T-helper 1 cell treated with Interleukin-12 subunit alpha and Interleukin-12 subunit beta and Interleukin-4 antibody, amounts not matched to agents 30 μg/mL and 1 μg/mL, for 36 hours (primary cell): Measurements from ENCODE around the gene ZNF692.

Experiments
- H3K27ac Mint-ChIP-seq: one replicate; pipeline ENCODE4 v1.8.0; 2021; ENCODE audit warnings: mild to moderate bottlenecking, mixed read lengths
- H3K27me3 Mint-ChIP-seq: one replicate; pipeline ENCODE4 v1.8.0; 2021; ENCODE audit warnings: low read depth, mixed read lengths
- H3K36me3 Mint-ChIP-seq: one replicate; pipeline ENCODE4 v1.8.0; 2021; ENCODE audit warnings: low read depth, mixed read lengths
- H3K4me1 Mint-ChIP-seq: one replicate; pipeline ENCODE4 v1.8.0; 2021; ENCODE audit warnings: low read depth, mixed read lengths
- H3K4me3 Mint-ChIP-seq: one replicate; pipeline ENCODE4 v1.8.0; 2021; ENCODE audit warnings: mild to moderate bottlenecking, moderate library complexity, mixed read lengths
- H3K9me3 Mint-ChIP-seq: one replicate; pipeline ENCODE4 v1.8.0; 2021; ENCODE audit warnings: mixed read lengths

ZNF692 gene

DNA sequence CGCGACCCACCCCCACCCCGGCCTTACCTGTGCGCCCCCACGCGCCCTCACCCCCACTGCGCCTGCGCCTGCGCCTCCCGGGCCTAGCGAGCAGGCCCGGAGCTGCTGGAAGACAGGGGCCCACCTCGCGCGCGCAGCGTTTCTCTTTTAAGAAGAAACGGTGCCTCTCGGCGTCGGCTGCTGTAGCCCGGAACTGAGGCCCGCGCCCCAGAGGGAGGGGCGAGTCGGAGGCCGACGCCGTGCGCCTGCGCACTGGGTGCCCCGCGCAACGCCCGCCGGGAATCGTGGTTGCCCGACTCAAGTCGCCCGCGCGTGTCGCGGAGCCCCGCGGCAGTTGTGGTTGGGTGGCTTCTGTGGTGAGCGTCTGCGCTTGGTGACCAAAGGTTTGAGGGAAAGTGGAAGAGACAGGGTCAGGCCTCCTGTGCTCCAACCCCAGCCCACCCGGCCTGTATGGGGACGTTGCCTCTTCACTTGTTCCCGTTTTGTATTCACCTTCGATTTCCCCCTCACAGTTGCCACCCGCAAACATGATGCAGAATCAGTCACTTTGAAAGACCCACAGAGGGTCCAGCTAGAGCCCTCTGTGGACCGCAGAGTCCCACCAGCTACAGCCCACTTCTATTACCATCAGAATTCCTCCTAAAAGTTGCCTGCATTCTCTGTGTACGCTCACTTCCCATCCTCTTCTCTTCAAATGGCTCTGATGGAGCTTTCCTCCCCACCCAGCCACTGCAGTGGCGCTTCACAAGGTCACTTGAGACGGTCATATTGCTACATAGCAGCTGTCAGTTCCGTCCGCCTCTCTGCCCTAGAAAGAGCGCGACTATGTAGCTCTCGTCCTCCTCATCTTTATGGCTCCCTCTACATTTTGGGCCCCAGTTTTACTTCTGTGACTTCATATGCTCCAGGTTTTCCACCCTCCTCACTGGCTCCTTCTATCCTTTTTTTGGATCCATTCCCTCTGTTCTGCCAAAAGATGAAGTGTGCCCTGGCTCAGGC is at the start of gene ZNF692:
Gene ZNF692, minus strand, starts transcription at position 195 of the 999 bp plus-strand sequence. CDS start 776 bp downstream, outside the sequence.
- Mint-ChIP-seq H3K27ac (peak within 1 kb of the TSS; percentile 94), H3K36me3 (peaks cover 11% of the 10 kb centered on the region), H3K9me3 (no peaks in the 10 kb centered on the region), H3K4me1 (peaks cover 36% of the 10 kb centered on the region), H3K27me3 (peaks cover 6% of the 10 kb centered on the region), H3K4me3 (peak within 1 kb of the TSS; percentile 90)

- H3K27ac Mint-ChIP-seq: peak overlapping the region; percentile 93
- H3K4me1 Mint-ChIP-seq: peaks cover 27% of the 10 kb centered on the region
- peaks cover 11% of the 10 kb centered on the region for H3K27me3 Mint-ChIP-seq
- peak overlapping the region; percentile 89 for H3K4me3 Mint-ChIP-seq
- no peaks in the 10 kb centered on the region for H3K9me3 Mint-ChIP-seq
- no peaks in the 10 kb centered on the region for H3K36me3 Mint-ChIP-seq
Measured at GRCh38 chr1:248906753-248907661, 48.1 kb upstream of the ZNF692 start.

GRCh38 chr1:248906009-248906752 is 47.3 kb upstream of the ZNF692 start, which contains the start of gene PGBD2:
Gene PGBD2, plus strand, starts transcription at chr1:248906235. Its CDS starts 7,628 bp downstream, at chr1:248913863.
- H3K4me3 Mint-ChIP-seq: peak within 1 kb of the TSS; percentile 94
- H3K27me3 Mint-ChIP-seq: peaks cover 16% of the 10 kb centered on the region
- H3K4me1 Mint-ChIP-seq: peaks cover 30% of the 10 kb centered on the region
- H3K27ac Mint-ChIP-seq: peak within 1 kb of the TSS; percentile 98
- H3K36me3 Mint-ChIP-seq: no peaks in the 10 kb centered on the region
- H3K9me3 Mint-ChIP-seq: no peaks in the 10 kb centered on the region

DNA sequence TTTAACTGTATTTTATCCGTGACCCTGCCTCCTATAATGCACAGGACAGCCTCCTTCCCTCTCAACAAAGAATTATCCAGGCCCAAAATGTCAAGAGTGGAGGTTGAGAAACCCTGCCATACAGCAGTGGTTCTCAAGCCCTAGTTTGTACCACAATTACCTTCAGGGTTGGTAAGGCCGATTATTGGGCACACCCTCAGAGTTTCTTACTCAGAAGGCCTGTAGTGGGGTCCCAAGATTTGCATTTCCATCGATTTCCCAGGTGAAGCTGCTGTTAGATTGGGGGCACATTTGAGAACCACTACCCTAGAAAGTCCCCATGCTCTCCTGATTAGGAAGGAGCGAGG is 46.8 kb upstream of the ZNF692 start:
- Mint-ChIP-seq H3K4me3 (peak overlapping the region; percentile 94), H3K27ac (peak overlapping the region; percentile 53), H3K27me3 (peaks cover 20% of the 10 kb centered on the region), H3K4me1 (peaks cover 30% of the 10 kb centered on the region), H3K36me3 (no peaks in the 10 kb centered on the region), H3K9me3 (no peaks in the 10 kb centered on the region)

DNA sequence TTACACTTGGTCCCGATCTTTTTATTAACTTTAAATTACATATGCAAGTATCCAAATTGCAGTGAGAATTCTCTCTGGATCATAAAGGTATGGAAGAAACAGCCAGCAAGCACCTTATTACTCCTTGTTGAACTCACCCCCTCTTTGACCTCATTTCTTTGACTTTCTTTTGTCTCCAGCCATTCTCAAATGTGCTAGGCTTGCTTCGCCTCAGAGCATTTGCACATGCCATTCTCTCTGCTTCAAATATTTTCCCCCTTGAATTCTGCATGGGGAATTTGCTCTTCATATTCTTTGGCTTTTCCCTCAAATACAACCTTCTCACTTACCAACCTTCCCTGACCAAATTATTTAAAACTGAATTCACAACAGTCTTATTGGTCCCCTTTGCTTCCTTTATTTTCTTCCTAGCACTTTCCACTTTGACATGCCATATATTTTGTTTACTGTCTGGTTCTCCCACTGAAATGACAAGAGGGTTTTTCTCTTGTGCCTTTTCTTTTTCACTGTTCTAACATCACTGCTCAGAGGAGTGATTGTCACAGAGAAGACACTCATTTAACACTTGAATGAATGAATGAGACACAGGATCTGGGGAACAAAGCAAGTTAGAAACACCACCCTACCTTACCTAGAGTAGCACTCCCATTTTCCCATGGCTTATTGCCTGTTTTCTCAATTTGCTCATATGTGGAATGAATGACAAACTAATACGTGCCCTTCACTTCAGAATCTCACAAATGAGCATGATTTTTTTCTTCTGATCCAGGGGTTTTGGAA is 45.7 kb upstream of the ZNF692 start:
- no peak overlapping the region for H3K4me3 Mint-ChIP-seq
- H3K36me3 Mint-ChIP-seq: no peaks in the 10 kb centered on the region
- peaks cover 30% of the 10 kb centered on the region for H3K4me1 Mint-ChIP-seq
- no peak overlapping the region for H3K27ac Mint-ChIP-seq
- peaks cover 30% of the 10 kb centered on the region for H3K27me3 Mint-ChIP-seq
- no peaks in the 10 kb centered on the region for H3K9me3 Mint-ChIP-seq

- H3K27me3 Mint-ChIP-seq: peaks cover 47% of the 10 kb centered on the region
- H3K4me3 Mint-ChIP-seq: no peak overlapping the region
- no peaks in the 10 kb centered on the region for H3K9me3 Mint-ChIP-seq
- peaks cover 10% of the 10 kb centered on the region for H3K4me1 Mint-ChIP-seq
- H3K36me3 Mint-ChIP-seq: no peaks in the 10 kb centered on the region
- H3K27ac Mint-ChIP-seq: no peak overlapping the region
Measured at GRCh38 chr1:248901578-248901977, 42.7 kb upstream of the ZNF692 start.

GRCh38 chr1:248900637-248901036 is 41.8 kb upstream of the ZNF692 start:
- no peaks in the 10 kb centered on the region for H3K36me3 Mint-ChIP-seq
- no peaks in the 10 kb centered on the region for H3K9me3 Mint-ChIP-seq
- peaks cover 47% of the 10 kb centered on the region for H3K27me3 Mint-ChIP-seq
- no peak overlapping the region for H3K4me3 Mint-ChIP-seq
- H3K27ac Mint-ChIP-seq: no peak overlapping the region
- peaks cover 8% of the 10 kb centered on the region for H3K4me1 Mint-ChIP-seq

- no peak overlapping the region for H3K27ac Mint-ChIP-seq
- H3K36me3 Mint-ChIP-seq: no peaks in the 10 kb centered on the region
- no peak overlapping the region for H3K4me3 Mint-ChIP-seq
- H3K27me3 Mint-ChIP-seq: peaks cover 57% of the 10 kb centered on the region
- H3K4me1 Mint-ChIP-seq: peaks cover 4% of the 10 kb centered on the region
- H3K9me3 Mint-ChIP-seq: no peaks in the 10 kb centered on the region
Measured at GRCh38 chr1:248897412-248898337, 38.8 kb upstream of the ZNF692 start.

GRCh38 chr1:248894837-248895236 is 36.0 kb upstream of the ZNF692 start:
- no peaks in the 10 kb centered on the region for H3K9me3 Mint-ChIP-seq
- H3K4me3 Mint-ChIP-seq: no peak overlapping the region
- H3K27me3 Mint-ChIP-seq: peaks cover 47% of the 10 kb centered on the region
- no peaks in the 10 kb centered on the region for H3K36me3 Mint-ChIP-seq
- no peaks in the 10 kb centered on the region for H3K4me1 Mint-ChIP-seq
- no peak overlapping the region for H3K27ac Mint-ChIP-seq

DNA sequence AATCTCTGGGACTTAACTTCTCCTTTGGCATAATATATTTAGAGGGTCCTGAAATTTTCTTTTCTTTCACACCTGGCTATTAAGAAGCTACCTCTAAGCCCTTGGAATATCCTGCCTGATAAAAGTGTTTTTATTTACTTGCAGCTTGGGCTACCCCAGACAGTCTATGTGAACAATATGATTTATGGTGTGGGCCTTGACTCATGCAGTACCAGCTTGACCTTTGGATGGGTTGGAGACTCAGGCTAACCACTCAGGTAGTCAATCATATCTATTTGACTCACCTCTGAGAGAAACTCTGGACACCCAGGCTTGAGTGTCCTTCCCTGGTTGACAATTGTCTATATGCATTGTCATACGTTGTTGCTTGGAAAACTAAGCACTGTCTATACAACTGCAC is 33.7 kb upstream of the ZNF692 start:
- Mint-ChIP-seq H3K27ac (no peak overlapping the region), H3K4me1 (no peaks in the 10 kb centered on the region), H3K27me3 (peaks cover 39% of the 10 kb centered on the region), H3K9me3 (no peaks in the 10 kb centered on the region), H3K36me3 (no peaks in the 10 kb centered on the region), H3K4me3 (no peak overlapping the region)

DNA sequence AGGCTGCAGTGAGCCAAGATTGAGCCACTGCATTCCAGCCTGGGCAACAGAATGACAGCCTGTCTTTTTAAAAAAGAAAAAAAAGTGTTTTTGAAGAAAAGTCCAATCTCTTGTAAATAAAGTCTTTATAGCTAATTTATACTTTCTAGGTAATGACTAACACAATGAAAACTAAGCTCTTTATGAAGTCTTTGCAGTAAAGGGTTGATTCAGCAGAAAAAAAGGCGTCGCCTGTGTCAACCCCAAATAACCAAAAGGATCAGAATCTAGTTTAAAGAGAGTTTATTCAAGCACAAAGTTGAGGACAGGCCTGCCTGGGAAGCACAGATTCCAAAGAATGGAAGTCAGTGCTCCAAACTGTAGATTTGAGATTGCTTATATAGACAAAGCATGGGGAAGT is 32.9 kb upstream of the ZNF692 start:
- Mint-ChIP-seq H3K27me3 (peaks cover 35% of the 10 kb centered on the region), H3K4me1 (no peaks in the 10 kb centered on the region), H3K27ac (no peak overlapping the region), H3K36me3 (no peaks in the 10 kb centered on the region), H3K9me3 (no peaks in the 10 kb centered on the region), H3K4me3 (no peak overlapping the region)

DNA sequence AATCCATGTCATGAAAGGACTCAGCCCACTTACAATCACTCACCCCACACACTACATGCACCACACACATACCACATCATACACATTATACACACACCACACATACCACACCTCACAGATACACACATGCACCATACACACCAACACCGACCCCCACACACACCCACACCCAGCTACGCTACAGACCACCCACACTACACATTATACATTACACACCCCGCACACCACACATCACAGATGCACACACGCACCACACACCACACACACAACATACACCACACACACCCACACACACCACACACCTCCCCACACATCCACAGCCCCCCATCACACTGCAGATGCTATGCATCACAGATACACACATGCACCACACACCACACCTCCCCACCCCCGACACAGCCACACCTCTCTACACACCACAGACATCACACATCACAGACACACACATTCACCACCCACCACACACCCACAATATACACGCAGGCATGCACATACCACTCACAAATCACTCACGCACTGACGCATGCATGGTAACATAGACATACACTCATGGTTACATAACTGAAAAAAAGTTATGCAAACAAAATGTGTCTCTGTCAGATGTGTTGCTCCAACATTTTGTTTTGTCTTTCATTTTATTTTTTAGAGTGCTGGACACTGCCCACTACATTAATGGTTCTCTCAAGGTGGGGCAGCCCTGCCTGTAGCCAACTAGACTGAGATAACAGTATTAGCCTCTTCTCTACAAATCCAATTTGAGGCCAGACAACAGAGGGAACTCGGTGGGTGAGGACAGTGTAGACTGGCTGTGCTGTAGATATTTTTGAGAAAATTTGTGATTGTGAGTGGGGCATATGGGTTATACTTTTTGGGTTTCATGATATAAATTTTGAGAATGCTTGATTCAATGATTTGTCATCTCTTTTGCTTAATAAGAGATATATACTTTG is 31.9 kb upstream of the ZNF692 start:
- Mint-ChIP-seq H3K4me3 (no peak overlapping the region), H3K27ac (no peak overlapping the region), H3K27me3 (peaks cover 35% of the 10 kb centered on the region), H3K9me3 (no peaks in the 10 kb centered on the region), H3K36me3 (no peaks in the 10 kb centered on the region), H3K4me1 (no peaks in the 10 kb centered on the region)
